K562 (cell line): Measurements from ENCODE around the gene RNF112. TPM values are rescaled to one million over a fixed set of nuclear protein-coding genes. Genes with fewer than 3 reads are reported as not detected.

Experiments used
- ATF7 ChIP-seq: fragments of 450-650 bp; IDR thresholded peaks from 2 replicates; pipeline ENCODE4 v1.7.1; 2014; ENCODE audit warnings: mild to moderate bottlenecking, moderate library complexity
- FOXK2 ChIP-seq, 2 experiments: fragments of 450-650 bp; IDR thresholded peaks in 1 of 2; conservative IDR thresholded peaks in 1 of 2; 2 replicates each; pipeline ENCODE4 v1.6.1; 2016; ENCODE audit warnings: low read depth in 2 of 2, mild to moderate bottlenecking in 1 of 2
- MAFG ChIP-seq: fragments of 450-650 bp; conservative IDR thresholded peaks from 2 replicates; pipeline ENCODE4 v1.6.1; 2016; ENCODE audit warnings: missing genetic modification characterization, missing compliant biosample characterization
- MTA2 ChIP-seq: fragments of 450-650 bp; IDR thresholded peaks from 2 replicates; pipeline ENCODE4 v1.6.1; 2016; ENCODE audit warnings: low read depth
- NCOA4 ChIP-seq: fragments of 450-650 bp; IDR thresholded peaks from 2 replicates; pipeline ENCODE4 v1.6.1; 2018; ENCODE audit warnings: mild to moderate bottlenecking; ENCODE audit not compliant: partially characterized antibody
- PPARD ChIP-seq: fragments of 250-450 bp; sonication (Bioruptor Pico); IDR thresholded peaks from 2 replicates; pipeline ENCODE4 v1.8.0; 2022; ENCODE audit warnings: inconsistent platforms, mild to moderate bottlenecking, moderate library complexity
- polyA plus RNA-seq, 8 experiments: library from polyadenylated mRNA; depleted of rRNA in 4 of 8; stranded (reverse) in 5 of 8; unstranded in 3 of 8; fragments of >200 nt; fragmentation: Nextera tagmentation in 2 of 8; fragmentation: Illumina TruSeq in 1 of 8; extraction: Ambion mirVana in 2 of 8; extraction: Trizol in 1 of 8; gene quantifications; 2 replicates each; pipeline versions ENCODE4 v1.2.1 to v1.2.3, GENCODE V29; 2011 to 2014; ENCODE audit warnings: inconsistent platforms in 1 of 8, missing spikeins in 1 of 8
- total RNA-seq, 7 experiments: library from RNA; depleted of rRNA in 6 of 7; stranded (reverse); fragments of >200 nt in 6 of 7; fragmentation: Illumina TruSeq in 2 of 7; extraction: Trizol in 2 of 7; gene quantifications; 2 replicates each; pipeline versions ENCODE4 v1.2.1 to v1.2.3, GENCODE V29; 2011 to 2021; ENCODE audit warnings: low replicate concordance in 1 of 7
- TF ChIP-seq, protein P1 (sequence below), 2 experiments: fragments of 450-650 bp in 1 of 2; sonication (generic) in 1 of 2; formaldehyde crosslinking in 1 of 2; IDR thresholded peaks; 2 replicates each; pipeline versions ENCODE4 v1.7.1 to v1.9.0; 2016 to 2022; ENCODE audit warnings: inconsistent platforms in 1 of 2, mild to moderate bottlenecking in 1 of 2, missing genetic modification reagents in 1 of 2
- TF ChIP-seq, protein P2 (sequence below): fragments of 250-450 bp; sonication (Bioruptor Pico); IDR thresholded peaks from 2 replicates; pipeline ENCODE4 v1.5.0; 2021; ENCODE audit warnings: mild to moderate bottlenecking, moderate library complexity
- TF ChIP-seq, protein P3 (sequence below): fragments of 250-450 bp; sonication (Bioruptor Pico); IDR thresholded peaks from 2 replicates; pipeline ENCODE4 v1.8.0; 2021; ENCODE audit warnings: borderline replicate concordance, mild to moderate bottlenecking, moderate library complexity; ENCODE audit not compliant: poor library complexity, severe bottlenecking
- TF ChIP-seq, protein P4 (sequence below), 3 experiments: IDR thresholded peaks in 2 of 3; conservative IDR thresholded peaks in 1 of 3; 2 replicates each; pipeline ENCODE4 v1.5.1; 2011 to 2012; ENCODE audit warnings: low read length in 3 of 3, mild to moderate bottlenecking in 3 of 3, control low read depth in 2 of 3, improper control_type of control experiment in 1 of 3, inconsistent platforms in 1 of 3, low read depth in 1 of 3, mixed read lengths in 1 of 3, moderate library complexity in 1 of 3; ENCODE audit not compliant: insufficient read depth in 2 of 3

RNF112 gene
- total and polyA plus RNA-seq, 9 of the 15 experiments (the other 6 are each of a cell fraction or from before 2014, with no cell fraction given): 0.05 TPM; not detected in 8

DNA sequence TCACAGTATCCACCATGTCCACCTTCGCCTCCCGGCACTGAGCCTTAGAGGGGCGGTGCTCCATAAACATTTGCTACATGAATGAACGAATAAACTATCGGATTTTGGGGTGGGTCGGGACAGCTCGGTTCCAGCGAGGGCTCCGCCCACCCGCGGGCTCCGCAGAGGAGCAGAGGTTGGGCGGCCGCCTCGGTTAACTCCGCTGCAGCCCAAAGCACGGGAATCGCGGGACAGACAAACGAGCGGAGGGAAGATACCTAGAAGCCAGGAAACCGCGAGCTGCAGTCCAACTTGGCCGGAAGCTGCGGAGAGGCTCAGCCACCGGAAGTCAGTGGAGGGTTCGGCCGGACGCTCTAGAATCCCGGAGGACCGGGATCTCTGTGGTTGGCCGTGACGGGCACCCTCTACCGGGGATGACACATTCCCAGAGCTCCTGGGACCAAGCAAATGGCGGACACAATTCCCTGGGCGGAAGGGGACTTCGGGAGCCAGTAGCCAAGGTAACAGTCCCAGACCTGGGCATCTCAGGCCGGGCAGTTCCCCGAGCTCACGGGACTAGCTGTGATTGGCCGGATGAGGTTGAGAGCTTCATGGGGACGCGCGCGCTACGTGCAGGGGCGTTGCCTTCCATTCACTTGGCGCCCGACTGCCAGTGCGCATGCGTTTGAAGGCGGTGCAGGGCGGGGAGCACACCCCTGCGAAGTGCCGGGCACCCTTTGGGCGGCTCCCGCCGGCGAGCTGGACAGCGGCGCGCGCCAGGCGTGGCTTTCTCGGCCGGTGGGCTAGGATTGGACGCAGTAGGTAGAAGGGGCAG is 33.2 kb upstream of the RNF112 start (continued):
- TF ChIP-seq, protein P1, sequence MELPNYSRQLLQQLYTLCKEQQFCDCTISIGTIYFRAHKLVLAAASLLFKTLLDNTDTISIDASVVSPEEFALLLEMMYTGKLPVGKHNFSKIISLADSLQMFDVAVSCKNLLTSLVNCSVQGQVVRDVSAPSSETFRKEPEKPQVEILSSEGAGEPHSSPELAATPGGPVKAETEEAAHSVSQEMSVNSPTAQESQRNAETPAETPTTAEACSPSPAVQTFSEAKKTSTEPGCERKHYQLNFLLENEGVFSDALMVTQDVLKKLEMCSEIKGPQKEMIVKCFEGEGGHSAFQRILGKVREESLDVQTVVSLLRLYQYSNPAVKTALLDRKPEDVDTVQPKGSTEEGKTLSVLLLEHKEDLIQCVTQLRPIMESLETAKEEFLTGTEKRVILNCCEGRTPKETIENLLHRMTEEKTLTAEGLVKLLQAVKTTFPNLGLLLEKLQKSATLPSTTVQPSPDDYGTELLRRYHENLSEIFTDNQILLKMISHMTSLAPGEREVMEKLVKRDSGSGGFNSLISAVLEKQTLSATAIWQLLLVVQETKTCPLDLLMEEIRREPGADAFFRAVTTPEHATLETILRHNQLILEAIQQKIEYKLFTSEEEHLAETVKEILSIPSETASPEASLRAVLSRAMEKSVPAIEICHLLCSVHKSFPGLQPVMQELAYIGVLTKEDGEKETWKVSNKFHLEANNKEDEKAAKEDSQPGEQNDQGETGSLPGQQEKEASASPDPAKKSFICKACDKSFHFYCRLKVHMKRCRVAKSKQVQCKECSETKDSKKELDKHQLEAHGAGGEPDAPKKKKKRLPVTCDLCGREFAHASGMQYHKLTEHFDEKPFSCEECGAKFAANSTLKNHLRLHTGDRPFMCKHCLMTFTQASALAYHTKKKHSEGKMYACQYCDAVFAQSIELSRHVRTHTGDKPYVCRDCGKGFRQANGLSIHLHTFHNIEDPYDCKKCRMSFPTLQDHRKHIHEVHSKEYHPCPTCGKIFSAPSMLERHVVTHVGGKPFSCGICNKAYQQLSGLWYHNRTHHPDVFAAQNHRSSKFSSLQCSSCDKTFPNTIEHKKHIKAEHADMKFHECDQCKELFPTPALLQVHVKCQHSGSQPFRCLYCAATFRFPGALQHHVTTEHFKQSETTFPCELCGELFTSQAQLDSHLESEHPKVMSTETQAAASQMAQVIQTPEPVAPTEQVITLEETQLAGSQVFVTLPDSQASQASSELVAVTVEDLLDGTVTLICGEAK (IDR thresholded peaks at IDR 0.05): peak; percentile 95
- TF ChIP-seq, protein P1 (CRISPR knock-in tag; IDR thresholded peaks at IDR 0.05): no peak
- TF ChIP-seq, protein P2, sequence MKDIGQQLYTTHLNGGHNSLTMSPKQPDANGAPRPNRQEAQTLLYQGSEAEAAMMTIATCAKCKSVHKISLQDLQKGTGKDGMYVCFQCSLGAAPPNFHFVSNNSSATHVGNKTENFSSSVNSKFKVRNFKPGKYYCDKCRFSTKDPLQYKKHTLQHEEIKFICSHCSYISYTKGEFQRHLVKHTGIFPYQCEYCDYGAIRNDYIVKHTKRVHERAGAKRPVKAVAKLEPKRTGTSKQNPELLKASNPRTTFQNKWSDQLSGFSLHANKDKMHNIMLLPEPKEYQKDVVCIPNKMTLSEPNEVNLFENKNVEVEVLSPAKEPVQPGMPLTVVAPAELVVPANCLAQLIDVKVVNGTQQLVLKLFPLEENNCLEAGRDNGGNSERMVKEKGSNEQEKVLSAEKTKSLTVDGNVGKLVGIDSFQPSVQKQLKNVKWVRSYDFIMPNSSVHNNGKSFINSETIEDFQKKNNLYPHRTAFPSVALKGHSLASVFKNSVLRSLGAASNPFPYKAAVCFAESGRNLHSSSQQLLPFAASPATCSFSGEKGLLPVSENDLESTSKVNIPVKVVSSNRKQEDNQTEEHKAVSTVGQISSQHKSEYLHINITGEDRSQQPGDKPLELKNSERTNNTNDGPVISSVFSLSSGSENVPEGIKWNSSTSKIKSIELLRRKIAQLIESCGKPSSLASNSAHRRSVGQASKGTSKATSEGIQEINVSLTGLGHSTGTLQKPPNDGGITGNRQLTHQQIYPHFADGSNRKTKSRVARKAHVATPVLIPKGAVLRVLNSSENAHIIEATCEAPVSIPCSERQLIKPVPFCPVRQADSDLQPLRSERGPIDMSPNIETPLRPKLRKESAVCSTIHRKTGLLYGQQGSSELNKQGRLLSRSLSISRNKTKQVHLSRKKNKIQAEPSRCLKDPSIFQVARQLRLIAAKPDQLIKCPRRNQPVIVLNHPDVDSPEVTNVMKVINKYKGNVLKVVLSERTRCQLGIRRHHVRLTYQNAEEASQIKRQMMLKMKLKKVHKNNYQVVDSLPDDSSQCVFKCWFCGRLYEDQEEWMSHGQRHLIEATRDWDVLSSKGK (CRISPR knock-in tag): no peak
- TF ChIP-seq, protein P3, sequence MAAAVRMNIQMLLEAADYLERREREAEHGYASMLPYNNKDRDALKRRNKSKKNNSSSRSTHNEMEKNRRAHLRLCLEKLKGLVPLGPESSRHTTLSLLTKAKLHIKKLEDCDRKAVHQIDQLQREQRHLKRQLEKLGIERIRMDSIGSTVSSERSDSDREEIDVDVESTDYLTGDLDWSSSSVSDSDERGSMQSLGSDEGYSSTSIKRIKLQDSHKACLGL (CRISPR knock-in tag): no peak
- TF ChIP-seq ATF7 (peak; percentile 74; the same call in 1 of the 2 replicates), MTA2 (no peak), MAFG (tag) (no peak), NCOA4 (no peak), PPARD (CRISPR knock-in tag) (no peak), FOXK2 (conservative IDR thresholded peaks at IDR 0.05 in 1 of 2, IDR thresholded peaks at IDR 0.05 in 1 of 2; ENCODE audit: low read depth in 2 of 2) (peak in 1 of 2 experiments; percentile 29; a peak in 1 of 4 replicates)
- TF ChIP-seq, protein P4, sequence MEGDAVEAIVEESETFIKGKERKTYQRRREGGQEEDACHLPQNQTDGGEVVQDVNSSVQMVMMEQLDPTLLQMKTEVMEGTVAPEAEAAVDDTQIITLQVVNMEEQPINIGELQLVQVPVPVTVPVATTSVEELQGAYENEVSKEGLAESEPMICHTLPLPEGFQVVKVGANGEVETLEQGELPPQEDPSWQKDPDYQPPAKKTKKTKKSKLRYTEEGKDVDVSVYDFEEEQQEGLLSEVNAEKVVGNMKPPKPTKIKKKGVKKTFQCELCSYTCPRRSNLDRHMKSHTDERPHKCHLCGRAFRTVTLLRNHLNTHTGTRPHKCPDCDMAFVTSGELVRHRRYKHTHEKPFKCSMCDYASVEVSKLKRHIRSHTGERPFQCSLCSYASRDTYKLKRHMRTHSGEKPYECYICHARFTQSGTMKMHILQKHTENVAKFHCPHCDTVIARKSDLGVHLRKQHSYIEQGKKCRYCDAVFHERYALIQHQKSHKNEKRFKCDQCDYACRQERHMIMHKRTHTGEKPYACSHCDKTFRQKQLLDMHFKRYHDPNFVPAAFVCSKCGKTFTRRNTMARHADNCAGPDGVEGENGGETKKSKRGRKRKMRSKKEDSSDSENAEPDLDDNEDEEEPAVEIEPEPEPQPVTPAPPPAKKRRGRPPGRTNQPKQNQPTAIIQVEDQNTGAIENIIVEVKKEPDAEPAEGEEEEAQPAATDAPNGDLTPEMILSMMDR (IDR thresholded peaks at IDR 0.05 in 2 of 3, conservative IDR thresholded peaks at IDR 0.05 in 1 of 3; ENCODE audit: insufficient read depth in 2 of 3, low read depth in 1 of 3, low read length in 3 of 3): no peak
